NCI-H1092 treated with DMSO at 0.1 percent for 48 hours (cell line): Measurements from ENCODE around the gene KMT2D.
"Not testable (repeated sequence)": the region's sequence is repeated elsewhere in the genome, so short reads cannot be mapped to it uniquely, and the experiment has no call there.

Source experiments
- DNase-seq: peaks from one replicate; lab custom pipeline; 2025; lab: John Stamatoyannopoulos, UW

Gene KMT2D

GRCh38 chr12:49088150-49088931 lies 27.7 kb upstream of the KMT2D start:
- peak; percentile 85 for DNase-seq

- no peak for DNase-seq
These were observed 25.5 kb upstream of the KMT2D start for GRCh38 chr12:49086116-49086515.

GRCh38 chr12:49084438-49084837 lies 23.8 kb upstream of the KMT2D start:
- no peak for DNase-seq

- DNase-seq = no peak
These were observed 19.2 kb upstream of the KMT2D start for GRCh38 chr12:49079793-49080192.

- DNase-seq = no peak
These were observed 10.4 kb upstream of the KMT2D start for GRCh38 chr12:49070971-49071370.

GRCh38 chr12:49069507-49070346 lies 9.1 kb upstream of the KMT2D start, which contains the start of gene RHEBL1:
RHEBL1 (minus strand) TSS chr12:49069979; CDS start chr12:49069785, 194 bp downstream.
- DNase-seq = peak; percentile 92

- no peak for DNase-seq
These were observed 8.4 kb upstream of the KMT2D start for GRCh38 chr12:49068879-49069506.

- DNase-seq = no peak
These were observed 5.5 kb upstream of the KMT2D start for GRCh38 chr12:49066120-49066519.

GRCh38 chr12:49064767-49065152 lies 4.2 kb upstream of the KMT2D start:
- no peak for DNase-seq

GRCh38 chr12:49061916-49062315 lies 1.3 kb upstream of the KMT2D start:
- not testable (repeated sequence) for DNase-seq

GRCh38 chr12:49061157-49061650 lies 610 bp upstream of the KMT2D start:
- DNase-seq = no peak

- DNase-seq = no peak
These were observed 1.1 kb downstream of the KMT2D start for GRCh38 chr12:49059299-49060171.

- no peak for DNase-seq
These were observed 1.6 kb downstream of the KMT2D start for GRCh38 chr12:49059045-49059298.

- DNase-seq = no peak
These were observed 2.1 kb downstream of the KMT2D start for GRCh38 chr12:49058366-49059044.

GRCh38 chr12:49057888-49058287 lies 2.7 kb downstream of the KMT2D start:
- DNase-seq = no peak

- DNase-seq = no peak
These were observed 4.4 kb downstream of the KMT2D start for GRCh38 chr12:49055978-49056754.

GRCh38 chr12:49055092-49055491 lies 5.5 kb downstream of the KMT2D start:
- no peak for DNase-seq

- no peak for DNase-seq
These were observed 6.1 kb downstream of the KMT2D start for GRCh38 chr12:49054524-49054923.

GRCh38 chr12:49054096-49054495 lies 6.5 kb downstream of the KMT2D start:
- no peak for DNase-seq

- DNase-seq = no peak
These were observed 8.0 kb downstream of the KMT2D start for GRCh38 chr12:49052451-49053208.
